ENCODE measurements around the gene EXOC4. TPM values are rescaled to one million over a fixed set of nuclear protein-coding genes. Genes with fewer than 3 reads are reported as not detected.

The EXOC4 gene
- total and polyA plus RNA-seq, 2 of the 8 experiments (the other 6 are each of a cell fraction or from before 2014, with no cell fraction given) = 27.0 to 67.3 TPM

DNA sequence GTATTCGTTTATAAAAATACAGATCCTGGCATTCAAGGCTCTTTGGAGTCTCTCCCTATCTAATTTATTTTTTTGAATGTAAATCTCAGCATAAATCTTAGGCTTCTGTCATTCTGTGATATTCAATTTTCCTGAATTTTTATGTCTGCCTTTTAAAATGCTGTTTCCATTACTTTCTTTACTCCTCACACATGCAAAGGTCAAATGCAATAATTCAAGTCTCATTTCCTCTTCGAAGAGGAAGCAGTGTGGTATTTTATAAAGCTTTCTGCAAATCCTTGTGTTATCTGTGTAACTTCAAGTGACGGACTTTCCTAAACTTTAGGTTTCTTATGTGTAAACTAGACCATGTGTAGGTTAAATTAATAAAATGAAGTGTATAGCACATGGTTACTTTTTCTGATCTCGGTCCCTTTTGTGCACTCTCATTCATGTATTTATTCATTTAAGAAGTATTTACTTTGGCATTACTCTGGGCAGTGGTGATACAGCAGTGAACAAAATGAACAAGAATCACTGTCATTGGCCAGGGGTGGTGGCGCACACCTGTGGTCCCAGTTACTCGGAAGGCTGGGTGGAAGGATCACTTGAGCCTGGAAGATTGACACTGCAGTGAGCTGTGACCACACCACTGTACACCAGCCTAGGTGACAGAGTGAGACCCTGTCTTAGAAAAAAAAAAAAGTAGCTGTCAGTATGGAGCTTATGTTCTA is 332.2 kb downstream of the EXOC4 start (continued):
- TF ChIP-seq BACH1 (IDR thresholded peaks at IDR 0.05; ENCODE audit: low read length) (no peak), CHD2 (IDR thresholded peaks at IDR 0.05; ENCODE audit: low read length) (no peak), POLR2AphosphoS5 (IDR thresholded peaks at IDR 0.05; ENCODE audit: low read depth, low read length) (no peak), JUN (IDR thresholded peaks at IDR 0.05; ENCODE audit: low read depth, low read length) (no peak), SP2 (IDR thresholded peaks at IDR 0.05; ENCODE audit: low read length) (no peak), CTBP2 (IDR thresholded peaks at IDR 0.05; ENCODE audit: borderline replicate concordance, insufficient read depth, insufficient read length, low read length) (no peak)
- TF ChIP-seq, protein P1, sequence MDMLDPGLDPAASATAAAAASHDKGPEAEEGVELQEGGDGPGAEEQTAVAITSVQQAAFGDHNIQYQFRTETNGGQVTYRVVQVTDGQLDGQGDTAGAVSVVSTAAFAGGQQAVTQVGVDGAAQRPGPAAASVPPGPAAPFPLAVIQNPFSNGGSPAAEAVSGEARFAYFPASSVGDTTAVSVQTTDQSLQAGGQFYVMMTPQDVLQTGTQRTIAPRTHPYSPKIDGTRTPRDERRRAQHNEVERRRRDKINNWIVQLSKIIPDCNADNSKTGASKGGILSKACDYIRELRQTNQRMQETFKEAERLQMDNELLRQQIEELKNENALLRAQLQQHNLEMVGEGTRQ (IDR thresholded peaks at IDR 0.05; ENCODE audit: low read length) = no peak
